Measurements from ENCODE around the gene DCHS2.

Gene DCHS2

GRCh38 chr4:154478128-154478527 lies 13.5 kb downstream of the DCHS2 start:
- Histone ChIP-seq H2BK12ac (ENCODE audit: low read length) (no peak overlapping the region), H3K79me1 (ENCODE audit: low read length) (no peaks in the 10 kb centered on the region), H3K23ac (ENCODE audit: low read length) (no peak overlapping the region), H3K36me3 (ENCODE audit: control insufficient read depth in 1 of 2, insufficient read depth in 2 of 2, low read length in 2 of 2) (no peaks in the 10 kb centered on the region), H3K14ac (ENCODE audit: low read length) (no peak overlapping the region), H3K4me2 (ENCODE audit: low read length) (no peak overlapping the region), H2AFZ (ENCODE audit: insufficient read depth, low read length, poor library complexity) (no peak overlapping the region), H3K79me2 (ENCODE audit: control insufficient read depth, insufficient read depth, low read length, poor library complexity) (no peaks in the 10 kb centered on the region), H2BK5ac (ENCODE audit: low read depth, low read length, poor library complexity) (no peak overlapping the region), H3K9me3 (ENCODE audit: insufficient read depth, low read depth, low read length) (no peaks in the 10 kb centered on the region), H3K18ac (ENCODE audit: low read length) (no peak overlapping the region), H4K12ac (ENCODE audit: low read depth, low read length) (no peak overlapping the region), H3K4ac (ENCODE audit: low read depth, low read length) (no peak overlapping the region), H2BK120ac (ENCODE audit: insufficient read depth, low read length, poor library complexity) (no peak overlapping the region), H4K91ac (ENCODE audit: low read depth, low read length) (no peak overlapping the region), H3K9ac (ENCODE audit: low read length) (no peak overlapping the region), H4K8ac (ENCODE audit: low read depth, low read length) (no peak overlapping the region), H3K4me1 (ENCODE audit: control insufficient read depth in 1 of 2, insufficient read depth in 2 of 2, low read length in 2 of 2) (no peaks in the 10 kb centered on the region), H3K27ac (ENCODE audit: low read depth, low read length) (no peak overlapping the region), H2AK5ac (ENCODE audit: low read length) (no peak overlapping the region), H3K4me3 (ENCODE audit: low read depth, low read length) (no peak overlapping the region), H3K27me3 (ENCODE audit: insufficient read depth, low read length) (no peaks in the 10 kb centered on the region)
- WGBS (ENCODE audit: extremely low coverage, insufficient coverage, insufficient read length) = no CpG with 5 or more reads among the region's 2 CpGs
- DNase-seq = no peak

GRCh38 chr4:154476232-154476631 lies 15.4 kb downstream of the DCHS2 start:
- H3K9me3 ChIP-seq (ENCODE audit: insufficient read depth, low read depth, low read length) = no peaks in the 10 kb centered on the region
- no peak overlapping the region for H2AK5ac ChIP-seq (ENCODE audit: low read length)
- H3K14ac ChIP-seq (ENCODE audit: low read length) = no peak overlapping the region
- no peak overlapping the region for H3K4me2 ChIP-seq (ENCODE audit: low read length)
- H4K91ac ChIP-seq (ENCODE audit: low read depth, low read length) = no peak overlapping the region
- no peak overlapping the region for H4K12ac ChIP-seq (ENCODE audit: low read depth, low read length)
- no peak overlapping the region for H4K8ac ChIP-seq (ENCODE audit: low read depth, low read length)
- H2BK12ac ChIP-seq (ENCODE audit: low read length) = no peak overlapping the region
- WGBS (ENCODE audit: extremely low coverage, insufficient coverage, insufficient read length) = no CpG with 5 or more reads among the region's 1 CpG
- H3K4me3 ChIP-seq (ENCODE audit: low read depth, low read length) = no peak overlapping the region
- H3K9ac ChIP-seq (ENCODE audit: low read length) = no peak overlapping the region
- H3K79me1 ChIP-seq (ENCODE audit: low read length) = no peaks in the 10 kb centered on the region
- no peaks in the 10 kb centered on the region for H3K27me3 ChIP-seq (ENCODE audit: insufficient read depth, low read length)
- H2BK120ac ChIP-seq (ENCODE audit: insufficient read depth, low read length, poor library complexity) = no peak overlapping the region
- H3K18ac ChIP-seq (ENCODE audit: low read length) = no peak overlapping the region
- H3K79me2 ChIP-seq (ENCODE audit: control insufficient read depth, insufficient read depth, low read length, poor library complexity) = no peaks in the 10 kb centered on the region
- DNase-seq = no peak
- no peaks in the 10 kb centered on the region for H3K36me3 ChIP-seq (ENCODE audit: control insufficient read depth in 1 of 2, insufficient read depth in 2 of 2, low read length in 2 of 2)
- no peak overlapping the region for H2AFZ ChIP-seq (ENCODE audit: insufficient read depth, low read length, poor library complexity)
- no peak overlapping the region for H3K4ac ChIP-seq (ENCODE audit: low read depth, low read length)
- H3K23ac ChIP-seq (ENCODE audit: low read length) = no peak overlapping the region
- no peak overlapping the region for H3K27ac ChIP-seq (ENCODE audit: low read depth, low read length)
- no peak overlapping the region for H2BK5ac ChIP-seq (ENCODE audit: low read depth, low read length, poor library complexity)
- H3K4me1 ChIP-seq (ENCODE audit: control insufficient read depth in 1 of 2, insufficient read depth in 2 of 2, low read length in 2 of 2) = no peaks in the 10 kb centered on the region

- Histone ChIP-seq H3K4me1 (ENCODE audit: control insufficient read depth in 1 of 2, insufficient read depth in 2 of 2, low read length in 2 of 2) (no peaks in the 10 kb centered on the region), H3K4me3 (ENCODE audit: low read depth, low read length) (no peak overlapping the region), H3K4ac (ENCODE audit: low read depth, low read length) (no peak overlapping the region), H2BK5ac (ENCODE audit: low read depth, low read length, poor library complexity) (no peak overlapping the region), H3K27ac (ENCODE audit: low read depth, low read length) (no peak overlapping the region), H2AFZ (ENCODE audit: insufficient read depth, low read length, poor library complexity) (no peak overlapping the region), H3K14ac (ENCODE audit: low read length) (no peak overlapping the region), H3K79me2 (ENCODE audit: control insufficient read depth, insufficient read depth, low read length, poor library complexity) (no peaks in the 10 kb centered on the region), H2AK5ac (ENCODE audit: low read length) (no peak overlapping the region), H4K12ac (ENCODE audit: low read depth, low read length) (no peak overlapping the region), H3K27me3 (ENCODE audit: insufficient read depth, low read length) (no peaks in the 10 kb centered on the region), H3K9ac (ENCODE audit: low read length) (no peak overlapping the region), H3K79me1 (ENCODE audit: low read length) (no peaks in the 10 kb centered on the region), H3K9me3 (ENCODE audit: insufficient read depth, low read depth, low read length) (no peaks in the 10 kb centered on the region), H3K18ac (ENCODE audit: low read length) (no peak overlapping the region), H3K4me2 (ENCODE audit: low read length) (no peak overlapping the region), H3K36me3 (ENCODE audit: control insufficient read depth in 1 of 2, insufficient read depth in 2 of 2, low read length in 2 of 2) (no peaks in the 10 kb centered on the region), H2BK12ac (ENCODE audit: low read length) (no peak overlapping the region), H4K91ac (ENCODE audit: low read depth, low read length) (no peak overlapping the region), H3K23ac (ENCODE audit: low read length) (no peak overlapping the region), H4K8ac (ENCODE audit: low read depth, low read length) (no peak overlapping the region), H2BK120ac (ENCODE audit: insufficient read depth, low read length, poor library complexity) (no peak overlapping the region)
- no CpG with 5 or more reads among the region's 1 CpG for WGBS (ENCODE audit: extremely low coverage, insufficient coverage, insufficient read length)
- DNase-seq = no peak
Measured at GRCh38 chr4:154475820-154476219, 15.8 kb downstream of the DCHS2 start.

- H2BK5ac ChIP-seq (ENCODE audit: low read depth, low read length, poor library complexity) = no peak overlapping the region
- no CpG with 5 or more reads among the region's 6 CpGs for WGBS (ENCODE audit: extremely low coverage, insufficient coverage, insufficient read length)
- no peak overlapping the region for H3K27ac ChIP-seq (ENCODE audit: low read depth, low read length)
- H2BK12ac ChIP-seq (ENCODE audit: low read length) = no peak overlapping the region
- H3K4me2 ChIP-seq (ENCODE audit: low read length) = no peak overlapping the region
- H3K4me1 ChIP-seq (ENCODE audit: control insufficient read depth in 1 of 2, insufficient read depth in 2 of 2, low read length in 2 of 2) = no peaks in the 10 kb centered on the region
- H3K27me3 ChIP-seq (ENCODE audit: insufficient read depth, low read length) = no peaks in the 10 kb centered on the region
- no peak overlapping the region for H3K23ac ChIP-seq (ENCODE audit: low read length)
- no peak overlapping the region for H4K91ac ChIP-seq (ENCODE audit: low read depth, low read length)
- no peak overlapping the region for H4K12ac ChIP-seq (ENCODE audit: low read depth, low read length)
- no peak overlapping the region for H3K4me3 ChIP-seq (ENCODE audit: low read depth, low read length)
- no peaks in the 10 kb centered on the region for H3K79me1 ChIP-seq (ENCODE audit: low read length)
- H3K14ac ChIP-seq (ENCODE audit: low read length) = no peak overlapping the region
- no peak overlapping the region for H3K18ac ChIP-seq (ENCODE audit: low read length)
- H2AFZ ChIP-seq (ENCODE audit: insufficient read depth, low read length, poor library complexity) = no peak overlapping the region
- no peak overlapping the region for H2BK120ac ChIP-seq (ENCODE audit: insufficient read depth, low read length, poor library complexity)
- H3K36me3 ChIP-seq (ENCODE audit: control insufficient read depth in 1 of 2, insufficient read depth in 2 of 2, low read length in 2 of 2) = no peaks in the 10 kb centered on the region
- H2AK5ac ChIP-seq (ENCODE audit: low read length) = no peak overlapping the region
- no peak overlapping the region for H4K8ac ChIP-seq (ENCODE audit: low read depth, low read length)
- H3K9ac ChIP-seq (ENCODE audit: low read length) = no peak overlapping the region
- H3K79me2 ChIP-seq (ENCODE audit: control insufficient read depth, insufficient read depth, low read length, poor library complexity) = no peaks in the 10 kb centered on the region
- no peak overlapping the region for H3K4ac ChIP-seq (ENCODE audit: low read depth, low read length)
- no peak for DNase-seq
- H3K9me3 ChIP-seq (ENCODE audit: insufficient read depth, low read depth, low read length) = no peaks in the 10 kb centered on the region
Measured at GRCh38 chr4:154473497-154473896, 18.1 kb downstream of the DCHS2 start.
